ENCODE measurements around the gene RAD51B. TPM values are rescaled to one million over a fixed set of nuclear protein-coding genes. Genes with fewer than 3 reads are reported as not detected.

Gene RAD51B
- total and polyA plus RNA-seq, 9 of the 15 experiments (the other 6 are each of a cell fraction or from before 2014, with no cell fraction given): 8.5 to 17.3 (median 11.3) TPM

DNA sequence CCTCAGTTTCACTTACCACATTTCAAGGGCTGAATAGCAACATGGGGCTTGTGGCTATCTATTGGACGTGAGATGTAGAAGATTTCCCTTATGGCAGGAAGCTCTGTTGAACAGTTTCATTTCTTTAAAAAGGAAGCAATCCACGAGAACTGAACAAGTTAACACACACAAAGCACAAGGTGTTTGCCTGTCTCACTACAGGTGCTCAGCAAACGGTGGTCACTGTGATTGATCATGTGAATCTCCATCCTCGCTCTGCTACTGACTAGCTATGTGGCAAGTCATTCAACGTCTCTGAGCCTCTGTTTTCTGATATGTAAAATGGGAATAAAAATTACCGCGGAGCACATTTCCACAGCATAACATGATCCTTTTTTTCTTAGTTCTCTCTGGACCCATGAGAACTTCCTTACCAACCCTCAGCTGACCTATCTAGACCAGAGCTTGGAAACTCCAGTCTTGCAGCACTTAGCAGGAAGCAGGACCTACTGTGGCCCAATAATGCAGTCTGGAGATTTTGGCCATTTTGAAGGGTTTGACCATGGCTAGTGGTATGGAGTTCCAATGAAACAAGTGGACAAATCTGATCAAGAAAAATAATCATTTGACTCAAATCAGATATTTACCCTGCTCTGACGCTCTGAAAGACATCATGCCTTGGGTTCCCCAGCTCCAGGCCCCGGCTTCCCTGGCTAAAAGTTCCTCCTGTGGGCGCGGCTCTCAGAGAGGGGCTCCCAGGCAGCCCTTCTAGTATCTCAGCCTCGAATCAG, 694.4 kb downstream of the RAD51B start:
- DNase-seq (ENCODE audit: extremely low read depth in 1 of 4, low spot score in 3 of 4) (no peak), ATAC-seq (no peak), FAIRE-seq (no peak)
- no peaks in the 10 kb centered on the region for H3K79me2 ChIP-seq (ENCODE audit: control insufficient read depth, insufficient read depth, low read length)
- no peaks in the 10 kb centered on the region for H3K9me1 ChIP-seq (ENCODE audit: control insufficient read depth, insufficient read depth, low read length)
- intact Hi-C loops (cut with micrococcal nuclease): no loop called here
- no peak overlapping the region for H3K4me3 ChIP-seq
- no peaks in the 10 kb centered on the region for H3K9me3 ChIP-seq (replicated peaks; ENCODE audit: control insufficient read depth, insufficient read depth, low read depth, low read length)
- ChIA-PET POLR2A (no interaction called here), CTCF (ENCODE audit: low intra/inter-chr PET ratio) (no interaction called here)
- WGBS (ENCODE audit: insufficient coverage, low coverage, missing lambda C conversion rate): 45% methylated on average over 11 of the region's 12 CpGs
- H4K20me1 ChIP-seq (replicated peaks; ENCODE audit: control insufficient read depth, insufficient read depth, low read length): no peaks in the 10 kb centered on the region
- H3K4me1 ChIP-seq (replicated peaks in 1 of 2; ENCODE audit: control insufficient read depth in 2 of 2, insufficient read depth in 2 of 2, low read length in 2 of 2): no peaks in the 10 kb centered on the region; a peak in 1 of 5 replicates
- no peak overlapping the region for H2AFZ ChIP-seq (ENCODE audit: low read depth, low read length)
- H3K27ac ChIP-seq (ENCODE audit: extremely low read depth, low read depth, low read length): no peak overlapping the region
- no peak for TF ChIP-seq KAT7 (CRISPR knock-in tag; IDR thresholded peaks at IDR 0.05; ENCODE audit: borderline replicate concordance)
- in situ Hi-C loops (cut with MboI): no loop called here
- no peak overlapping the region for H3K4me2 ChIP-seq (ENCODE audit: insufficient read depth, low read length)
- H3K9ac ChIP-seq (ENCODE audit: insufficient read depth in 1 of 2, low read depth in 2 of 2, low read length in 2 of 2): no peak overlapping the region
- BruUV-seq (replicated peaks): no TSS peak
- H3K27me3 ChIP-seq (ENCODE audit: control insufficient read depth in 2 of 2, insufficient read depth in 2 of 2, low read length in 2 of 2): no peaks in the 10 kb centered on the region
- no peaks in the 10 kb centered on the region for H3K36me3 ChIP-seq (ENCODE audit: control insufficient read depth, insufficient read depth, low read length)

- Histone ChIP-seq H2AFZ (ENCODE audit: low read depth, low read length) (no peak overlapping the region), H3K4me2 (ENCODE audit: insufficient read depth, low read length) (no peak overlapping the region), H3K9ac (ENCODE audit: insufficient read depth in 1 of 2, low read depth in 2 of 2, low read length in 2 of 2) (no peak overlapping the region), H3K36me3 (ENCODE audit: control insufficient read depth, insufficient read depth, low read length) (no peaks in the 10 kb centered on the region), H3K9me3 (replicated peaks; ENCODE audit: control insufficient read depth, insufficient read depth, low read depth, low read length) (no peaks in the 10 kb centered on the region), H4K20me1 (replicated peaks; ENCODE audit: control insufficient read depth, insufficient read depth, low read length) (no peaks in the 10 kb centered on the region), H3K4me1 (replicated peaks in 1 of 2; ENCODE audit: control insufficient read depth in 2 of 2, insufficient read depth in 2 of 2, low read length in 2 of 2) (no peaks in the 10 kb centered on the region; a peak in 1 of 5 replicates), H3K4me3 (no peak overlapping the region), H3K27me3 (ENCODE audit: control insufficient read depth in 2 of 2, insufficient read depth in 2 of 2, low read length in 2 of 2) (no peaks in the 10 kb centered on the region), H3K79me2 (ENCODE audit: control insufficient read depth, insufficient read depth, low read length) (no peaks in the 10 kb centered on the region), H3K9me1 (ENCODE audit: control insufficient read depth, insufficient read depth, low read length) (no peaks in the 10 kb centered on the region), H3K27ac (ENCODE audit: extremely low read depth, low read depth, low read length) (no peak overlapping the region)
- POLR2A ChIA-PET: interaction anchor here (0.8 kb wide), 1 partner anchor 10 kb away, joined by 3 read pairs; no protein-coding TSS in a partner anchor
- ATAC-seq: no peak
- CTCF ChIA-PET (ENCODE audit: low intra/inter-chr PET ratio): no interaction called here
- 4% methylated on average over 4 of the region's 4 CpGs for WGBS (ENCODE audit: insufficient coverage, low coverage, missing lambda C conversion rate)
- no peak for DNase-seq (ENCODE audit: extremely low read depth in 1 of 4, low spot score in 3 of 4)
- intact Hi-C loops (cut with micrococcal nuclease): no loop called here
- no TSS peak for BruUV-seq (replicated peaks)
- in situ Hi-C loops (cut with MboI): no loop called here
- no peak for FAIRE-seq
- TF ChIP-seq GATAD2A (IDR thresholded peaks at IDR 0.05) (no peak), HOXB6 (CRISPR knock-in tag; IDR thresholded peaks at IDR 0.05; ENCODE audit: borderline replicate concordance) (no peak), MCM5 (IDR thresholded peaks at IDR 0.05; ENCODE audit: low read depth) (no peak), MEF2D (tag; conservative IDR thresholded peaks at IDR 0.05; ENCODE audit: low read depth) (no peak), PTRF (tag; IDR thresholded peaks at IDR 0.05) (no peak), MITF (IDR thresholded peaks at IDR 0.05) (no peak), ZNF212 (CRISPR knock-in tag; IDR thresholded peaks at IDR 0.05) (no peak), RCOR1 (IDR thresholded peaks at IDR 0.05; ENCODE audit: borderline replicate concordance in 1 of 2, low read depth in 2 of 2, low read length in 2 of 2) (no peak), SREBF2 (CRISPR knock-in tag; IDR thresholded peaks at IDR 0.05) (no peak)
- TF ChIP-seq, protein P1, sequence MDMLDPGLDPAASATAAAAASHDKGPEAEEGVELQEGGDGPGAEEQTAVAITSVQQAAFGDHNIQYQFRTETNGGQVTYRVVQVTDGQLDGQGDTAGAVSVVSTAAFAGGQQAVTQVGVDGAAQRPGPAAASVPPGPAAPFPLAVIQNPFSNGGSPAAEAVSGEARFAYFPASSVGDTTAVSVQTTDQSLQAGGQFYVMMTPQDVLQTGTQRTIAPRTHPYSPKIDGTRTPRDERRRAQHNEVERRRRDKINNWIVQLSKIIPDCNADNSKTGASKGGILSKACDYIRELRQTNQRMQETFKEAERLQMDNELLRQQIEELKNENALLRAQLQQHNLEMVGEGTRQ (CRISPR knock-in tag; IDR thresholded peaks at IDR 0.05): no peak
- TF ChIP-seq, protein P2, sequence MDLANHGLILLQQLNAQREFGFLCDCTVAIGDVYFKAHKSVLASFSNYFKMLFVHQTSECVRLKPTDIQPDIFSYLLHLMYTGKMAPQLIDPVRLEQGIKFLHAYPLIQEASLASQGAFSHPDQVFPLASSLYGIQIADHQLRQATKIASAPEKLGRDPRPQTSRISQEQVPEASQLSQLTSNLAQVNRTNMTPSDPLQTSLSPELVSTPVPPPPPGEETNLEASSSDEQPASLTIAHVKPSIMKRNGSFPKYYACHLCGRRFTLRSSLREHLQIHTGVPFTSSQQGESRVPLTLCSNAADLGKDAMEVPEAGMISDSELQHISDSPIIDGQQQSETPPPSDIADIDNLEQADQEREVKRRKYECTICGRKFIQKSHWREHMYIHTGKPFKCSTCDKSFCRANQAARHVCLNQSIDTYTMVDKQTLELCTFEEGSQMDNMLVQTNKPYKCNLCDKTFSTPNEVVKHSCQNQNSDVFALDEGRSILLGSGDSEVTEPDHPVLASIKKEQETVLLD (IDR thresholded peaks at IDR 0.05): no peak
Observed at GRCh38 chr14:68514608-68515194, 695.1 kb downstream of the RAD51B start.

All from K562 (cell line).